Colonic mucosa (tissue), 4 donors: ENCODE results near the gene RGS19. TPM values are rescaled to one million over a fixed set of nuclear protein-coding genes. Genes with fewer than 3 reads are reported as not detected.

Source experiments
- DNase-seq: peaks from one replicate; pipeline ENCODE4 v3.0.0-alpha.2; 2020
- H3K27ac ChIP-seq: fragments of 200-600 bp; one replicate; pipeline ENCODE4 v1.8.0; 2021
- H3K27me3 ChIP-seq: fragments of 200-600 bp; one replicate; pipeline ENCODE4 v1.8.0; 2021
- H3K36me3 ChIP-seq: fragments of 200-600 bp; one replicate; pipeline ENCODE4 v1.8.0; 2021
- H3K4me1 ChIP-seq: fragments of 200-600 bp; one replicate; pipeline ENCODE4 v1.8.0; 2021; ENCODE audit warnings: mild to moderate bottlenecking
- H3K4me3 ChIP-seq: fragments of 200-600 bp; one replicate; pipeline ENCODE4 v1.8.0; 2021
- H3K9ac ChIP-seq, 2 donors: one replicate each; pipeline ENCODE4 v1.7.0; 2013; ENCODE audit warnings: control low read depth in 2 of 2, low read depth in 2 of 2, low read length in 2 of 2
- H3K9me3 ChIP-seq: fragments of 200-600 bp; one replicate; pipeline ENCODE4 v1.8.0; 2021
- intact Hi-C: fragments of 100-400 bp; cut with DNase I; formaldehyde crosslinking; loops from one replicate; pipeline ENCODE4 v1.14.1; 2022
- total RNA-seq, 2 donors: library from RNA; stranded (reverse); fragmentation: NEBNext Ultra II Directional in 1 of 2; extraction: Animal tissue kit (Norgen Biotek cat#: 25700) in 1 of 2; gene quantifications; one replicate each; pipeline ENCODE4 v1.2.1, GENCODE V29; 2021
- TF ChIP-seq, protein P1 (sequence below): fragments of 200-600 bp; IDR thresholded peaks from one replicate; pipeline ENCODE4 v1.8.0; 2022; ENCODE audit warnings: antibody characterized with exemption, mild to moderate bottlenecking
- donor health status: healthy.
- donor health status: DM: no; HTN: no; CAD: no.
- donor health status: DM: no; HTN: no; CAD: no.

RGS19 gene
- total RNA-seq, 2 donors from 2014 or later = 3.4 to 4.5 TPM

DNA sequence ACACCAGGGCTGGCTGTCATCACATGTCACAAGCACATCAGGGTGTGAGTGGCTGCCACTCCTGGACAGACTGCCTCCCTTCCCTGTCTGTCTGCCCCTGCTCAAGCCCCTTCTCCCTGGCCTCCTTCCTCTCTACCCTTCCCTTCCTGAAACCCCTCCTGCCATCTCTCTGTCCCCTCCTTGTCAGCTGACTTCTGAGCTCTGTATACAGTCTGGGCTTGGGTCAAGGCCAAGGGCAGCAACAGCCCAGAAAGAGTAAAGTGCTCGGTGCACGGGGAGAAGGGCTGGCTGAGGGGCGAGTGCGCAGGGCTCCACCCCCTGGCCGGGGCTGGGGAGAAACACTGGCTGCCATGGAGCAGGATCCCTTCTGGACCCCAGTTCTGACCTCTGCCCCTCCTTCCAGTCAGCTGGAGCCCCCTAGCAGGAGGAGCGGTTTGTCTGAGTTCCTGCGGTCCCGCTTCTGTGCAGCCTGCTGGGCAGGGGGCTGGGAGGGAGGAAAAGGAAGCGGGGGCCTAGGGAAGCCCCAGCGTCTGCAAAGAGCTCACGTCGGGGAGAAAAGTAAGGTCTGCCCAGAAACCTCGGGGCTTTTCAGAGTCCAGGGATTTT, 2.9 kb upstream of the RGS19 start:
- intact Hi-C loops = no loop called here
- H3K27me3 ChIP-seq = peaks cover 19% of the 10 kb centered on the region

DNA sequence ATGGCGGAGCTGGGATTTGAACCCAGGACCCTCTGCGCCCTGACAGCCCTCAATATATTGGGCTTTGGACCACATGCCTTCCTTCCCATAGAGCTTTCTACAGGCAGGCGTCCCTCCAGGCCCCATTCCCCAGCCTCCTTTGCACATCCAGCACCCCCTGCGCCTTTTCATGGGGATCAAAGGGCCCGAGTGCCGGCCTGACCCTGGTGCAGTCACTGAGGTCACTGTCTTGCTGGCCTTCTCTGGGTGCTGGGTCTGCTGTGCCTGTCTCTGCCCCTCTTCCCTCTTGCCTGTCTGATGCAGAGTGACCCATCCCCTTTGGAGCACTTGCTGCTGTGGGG, 2.3 kb upstream of the RGS19 start:
- H3K36me3 ChIP-seq = no peaks in the 10 kb centered on the region
- H3K27me3 ChIP-seq = peaks cover 19% of the 10 kb centered on the region
- TF ChIP-seq, protein P1, sequence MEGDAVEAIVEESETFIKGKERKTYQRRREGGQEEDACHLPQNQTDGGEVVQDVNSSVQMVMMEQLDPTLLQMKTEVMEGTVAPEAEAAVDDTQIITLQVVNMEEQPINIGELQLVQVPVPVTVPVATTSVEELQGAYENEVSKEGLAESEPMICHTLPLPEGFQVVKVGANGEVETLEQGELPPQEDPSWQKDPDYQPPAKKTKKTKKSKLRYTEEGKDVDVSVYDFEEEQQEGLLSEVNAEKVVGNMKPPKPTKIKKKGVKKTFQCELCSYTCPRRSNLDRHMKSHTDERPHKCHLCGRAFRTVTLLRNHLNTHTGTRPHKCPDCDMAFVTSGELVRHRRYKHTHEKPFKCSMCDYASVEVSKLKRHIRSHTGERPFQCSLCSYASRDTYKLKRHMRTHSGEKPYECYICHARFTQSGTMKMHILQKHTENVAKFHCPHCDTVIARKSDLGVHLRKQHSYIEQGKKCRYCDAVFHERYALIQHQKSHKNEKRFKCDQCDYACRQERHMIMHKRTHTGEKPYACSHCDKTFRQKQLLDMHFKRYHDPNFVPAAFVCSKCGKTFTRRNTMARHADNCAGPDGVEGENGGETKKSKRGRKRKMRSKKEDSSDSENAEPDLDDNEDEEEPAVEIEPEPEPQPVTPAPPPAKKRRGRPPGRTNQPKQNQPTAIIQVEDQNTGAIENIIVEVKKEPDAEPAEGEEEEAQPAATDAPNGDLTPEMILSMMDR = no peak
- H3K4me3 ChIP-seq = no peak overlapping the region
- H3K4me1 ChIP-seq = peaks cover 3% of the 10 kb centered on the region
- no peak overlapping the region for H3K27ac ChIP-seq
- H3K9me3 ChIP-seq = no peaks in the 10 kb centered on the region
- intact Hi-C loops = no loop called here
- DNase-seq = no peak
- no peak overlapping the region for H3K9ac ChIP-seq

More for the DNA sequence above, 2.9 kb upstream of the RGS19 start:
- no peak for DNase-seq
- TF ChIP-seq, protein P1 = no peak
- Histone ChIP-seq H3K4me3 (no peak overlapping the region), H3K4me1 (peaks cover 3% of the 10 kb centered on the region), H3K9me3 (no peaks in the 10 kb centered on the region), H3K27ac (no peak overlapping the region), H3K36me3 (no peaks in the 10 kb centered on the region), H3K9ac (no peak overlapping the region)

DNA sequence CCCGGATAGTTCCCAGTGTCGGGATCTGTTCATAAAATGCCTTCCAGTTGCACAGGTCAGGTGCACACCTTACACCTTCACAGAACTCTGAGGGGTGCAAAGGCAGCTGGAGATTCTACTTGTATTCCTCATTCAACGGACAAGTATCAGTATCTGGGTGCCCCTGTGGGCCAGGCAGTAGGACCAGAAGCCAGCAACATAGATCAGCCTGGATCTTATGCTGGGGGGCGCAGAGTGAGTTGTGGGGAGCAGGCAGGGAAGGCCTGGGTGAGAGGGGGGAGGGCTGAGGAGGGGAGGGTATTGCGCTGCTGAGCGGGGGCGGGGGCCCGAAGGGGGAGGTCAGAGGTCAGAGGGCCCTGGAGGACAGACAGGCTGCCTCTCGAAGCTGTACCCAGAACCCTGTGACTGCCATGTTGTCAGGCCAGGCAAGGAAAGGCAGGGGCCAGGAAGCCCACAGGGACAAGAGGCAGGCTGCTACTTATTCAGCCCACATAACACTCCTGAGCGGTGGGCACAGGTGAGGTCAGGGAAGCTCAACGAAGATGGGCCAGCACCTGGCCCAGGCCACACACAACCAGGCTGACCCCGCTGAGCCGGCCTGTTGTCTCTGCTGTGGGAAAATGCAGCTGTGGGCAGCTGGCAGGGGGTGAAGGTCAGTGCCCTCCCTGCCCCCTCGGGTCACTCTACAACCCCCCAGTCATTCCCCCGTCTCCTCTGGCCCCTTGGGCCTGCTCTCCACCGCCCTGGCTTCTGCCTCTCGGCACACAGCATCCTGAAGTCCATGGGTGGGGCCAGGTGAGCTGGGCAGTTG, 1.7 kb upstream of the RGS19 start:
- Histone ChIP-seq H3K27me3 (peaks cover 19% of the 10 kb centered on the region), H3K9ac (no peak overlapping the region), H3K9me3 (no peaks in the 10 kb centered on the region), H3K36me3 (no peaks in the 10 kb centered on the region), H3K4me1 (peaks cover 3% of the 10 kb centered on the region), H3K27ac (no peak overlapping the region), H3K4me3 (peak overlapping the region; percentile 31)
- DNase-seq = no peak
- intact Hi-C loops = no loop called here
- TF ChIP-seq, protein P1 = no peak

DNA sequence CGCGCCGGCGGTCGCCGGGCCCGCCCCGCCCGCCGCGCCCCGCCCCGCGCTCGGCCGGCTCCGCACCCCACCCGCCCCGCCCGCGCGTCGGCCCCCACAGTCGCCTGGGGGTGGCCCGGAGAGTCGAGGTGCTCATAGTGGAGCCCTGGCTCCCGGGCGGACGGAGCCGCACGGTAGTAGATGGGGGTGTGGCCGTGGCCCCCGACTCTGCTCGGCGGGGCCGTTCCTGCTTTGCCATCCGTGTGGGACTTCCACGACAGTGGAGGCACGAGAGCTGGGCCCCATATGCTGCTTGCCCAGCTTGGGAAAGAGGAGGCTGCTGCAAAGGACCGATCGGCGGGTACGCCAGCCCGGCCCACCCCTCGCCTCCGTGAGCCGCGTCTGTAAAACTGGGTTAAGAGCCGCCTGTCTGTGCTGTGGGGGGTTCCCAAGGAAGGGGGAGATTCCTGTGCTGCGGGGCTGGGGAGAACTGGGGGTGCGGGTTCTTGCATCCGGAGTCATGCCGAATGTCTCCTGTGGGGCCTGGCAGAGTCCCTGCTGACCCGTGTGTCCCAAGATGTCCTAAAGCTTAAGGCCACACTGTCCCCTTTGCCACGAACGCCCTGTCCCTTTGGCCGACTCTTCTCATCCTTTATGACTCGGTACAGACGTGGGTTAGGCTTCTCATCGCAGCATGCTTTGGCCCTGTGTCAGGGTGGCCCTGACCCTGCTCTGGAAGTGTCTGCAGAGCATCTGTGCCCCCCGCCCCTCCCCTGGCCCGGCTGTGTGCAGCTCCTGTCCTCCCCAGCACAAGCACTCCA, 895 bp upstream of the RGS19 start, which contains the start of gene OPRL1:
TSS of gene OPRL1 (plus strand) at position 70 of the 800 bp plus-strand sequence. CDS start 12,639 bp downstream, outside the sequence.
- DNase-seq = no peak
- Histone ChIP-seq H3K27me3 (peaks cover 18% of the 10 kb centered on the region), H3K4me1 (peaks cover 3% of the 10 kb centered on the region), H3K36me3 (no peaks in the 10 kb centered on the region), H3K9ac (peak within 1 kb of the TSS; percentile 66 to 81), H3K4me3 (peak within 1 kb of the TSS; percentile 59), H3K9me3 (no peaks in the 10 kb centered on the region), H3K27ac (peak within 1 kb of the TSS; percentile 78)
- TF ChIP-seq, protein P1 = no peak
- intact Hi-C loops = no loop called here

DNA sequence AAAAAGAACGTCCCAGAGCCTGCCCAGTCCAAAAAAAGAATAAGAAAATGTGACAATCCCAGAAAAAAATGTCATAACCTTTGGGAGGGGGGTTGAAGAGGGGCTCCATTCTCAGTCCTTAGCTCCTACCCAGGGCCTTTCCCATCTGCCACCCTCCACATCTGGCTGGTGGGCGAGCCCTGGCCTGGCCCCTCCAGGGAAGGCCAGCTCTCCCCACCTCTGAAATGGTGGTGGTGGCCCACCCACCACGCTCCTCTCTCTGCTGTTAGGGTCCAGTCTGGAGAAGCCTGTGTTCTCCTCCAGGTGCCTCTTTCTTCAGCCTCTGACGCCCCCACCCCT, 415 bp downstream of the RGS19 start:
- Histone ChIP-seq H3K27me3 (peaks cover 5% of the 10 kb centered on the region), H3K27ac (peak overlapping the region; percentile 78), H3K9me3 (no peaks in the 10 kb centered on the region), H3K9ac (peak overlapping the region; percentile 66 to 81), H3K4me1 (peaks cover 2% of the 10 kb centered on the region), H3K36me3 (no peaks in the 10 kb centered on the region), H3K4me3 (peak overlapping the region; percentile 59)
- no peak for DNase-seq
- TF ChIP-seq, protein P1 = no peak
- intact Hi-C loops = no loop called here
